GM12878 (cell line): ENCODE measurements around the gene MTRF1L. TPM values are rescaled to one million over a fixed set of nuclear protein-coding genes. Genes with fewer than 3 reads are reported as not detected.

Experiments used
- ATAC-seq: fragments of 200-7000 bp; cut with Tn5 transposase; 3 replicates; pipeline ENCODE4 v1.9.1; 2020; ENCODE audit warnings: mild to moderate bottlenecking, moderate library complexity
- BruUV-seq: library from RNA; stranded (reverse); fragments of 400-500 nt; replicated peaks from 2 replicates; lab custom pipeline; 2021; lab: Mats Ljungman, UMichigan
- CTCF ChIA-PET: fragments of 300-600 bp; sonication (Branson Sonifier 250); formaldehyde crosslinking; extraction: SDS; loops from one replicate; lab custom pipeline; 2021; ENCODE audit warnings: inconsistent platforms; lab: Yijun Ruan, JAX
- POLR2A ChIA-PET: fragments of 350-600 bp; formaldehyde crosslinking; extraction: SDS; loops from one replicate; lab custom pipeline; 2021; ENCODE audit warnings: inconsistent platforms; lab: Charles Lee
- RAD21 ChIA-PET: fragments of 300-600 bp; sonication (Branson Sonifier 250); formaldehyde crosslinking; loops from one replicate; lab custom pipeline; 2023; ENCODE audit warnings: antibody characterized with exemption; ENCODE audit not compliant: unreplicated experiment; lab: Charles Lee
- SMC1A ChIA-PET: fragments of 300-600 bp; sonication (Branson Sonifier 250); formaldehyde crosslinking; loops from one replicate; lab custom pipeline; 2023; ENCODE audit not compliant: unreplicated experiment, uncharacterized antibody; lab: Charles Lee
- DNase-seq: peaks from one replicate; pipeline ENCODE4 v3.0.0-alpha.2; 2011; ENCODE audit warnings: low read depth, low spot score
- FAIRE-seq: peaks from 3 replicates; lab custom pipeline; 2011; peaks lifted over from hg19 to GRCh38; lab: Jason Lieb, UNC
- H2AFZ ChIP-seq: 2 replicates; pipeline ENCODE4 v1.6.0; 2011; ENCODE audit warnings: low read depth, low read length, control low read depth; ENCODE audit not compliant: control insufficient read depth
- H3K27ac ChIP-seq: 2 replicates; pipeline ENCODE4 v1.5.1; 2011; ENCODE audit warnings: control low read depth; ENCODE audit not compliant: control insufficient read depth, insufficient read depth
- H3K27me3 ChIP-seq, 2 experiments: replicated peaks in 1 of 2; 2 replicates each; pipeline versions ENCODE4 v1.6.0 to v1.6.1; 2011; ENCODE audit warnings: low read length in 1 of 2; ENCODE audit not compliant: control insufficient read depth in 2 of 2, insufficient read depth in 2 of 2
- H3K36me3 ChIP-seq, 2 experiments: 2 replicates each; pipeline ENCODE4 v1.5.1; 2011; ENCODE audit warnings: low read length in 1 of 2; ENCODE audit not compliant: control insufficient read depth in 2 of 2, insufficient read depth in 2 of 2
- H3K4me1 ChIP-seq: 2 replicates; pipeline ENCODE4 v1.6.1; 2011; ENCODE audit warnings: mild to moderate bottlenecking, low read length, moderate library complexity, mixed read lengths; ENCODE audit not compliant: control insufficient read depth, insufficient read depth
- H3K4me2 ChIP-seq: 2 replicates; pipeline ENCODE4 v1.6.0; 2011; ENCODE audit warnings: control low read depth; ENCODE audit not compliant: control insufficient read depth, insufficient read depth
- H3K4me3 ChIP-seq: fragments of 200-600 bp; sonication (generic); 2 replicates; pipeline ENCODE4 v1.5.1; 2016
- H3K79me2 ChIP-seq: 2 replicates; pipeline ENCODE4 v1.6.0; 2011; ENCODE audit warnings: low read length; ENCODE audit not compliant: control insufficient read depth, insufficient read depth
- H3K9ac ChIP-seq: 2 replicates; pipeline ENCODE4 v1.8.0; 2011; ENCODE audit warnings: low read length, control low read depth, mixed read lengths; ENCODE audit not compliant: control insufficient read depth, insufficient read depth
- H3K9me3 ChIP-seq: replicated peaks from 3 replicates; pipeline ENCODE4 v1.5.1; 2011; ENCODE audit warnings: mild to moderate bottlenecking, low read length; ENCODE audit not compliant: control insufficient read depth, insufficient read depth
- H4K20me1 ChIP-seq: 2 replicates; pipeline ENCODE4 v1.6.0; 2011; ENCODE audit not compliant: control insufficient read depth, insufficient read depth
- ATF2 ChIP-seq: IDR thresholded peaks from 2 replicates; pipeline ENCODE4 v1.6.1; 2012; ENCODE audit warnings: low read length, inconsistent platforms
- ATF7 ChIP-seq: fragments of 450-650 bp; IDR thresholded peaks from 2 replicates; pipeline ENCODE4 v1.6.1; 2016; ENCODE audit warnings: low read depth, mild to moderate bottlenecking
- CREB1 ChIP-seq: IDR thresholded peaks from 2 replicates; pipeline ENCODE4 v1.6.1; 2012; ENCODE audit warnings: low read depth, mild to moderate bottlenecking, inconsistent platforms
- ESRRA ChIP-seq: IDR thresholded peaks from 2 replicates; pipeline ENCODE4 v1.6.1; 2012; ENCODE audit warnings: mild to moderate bottlenecking, low read length, improper control_type of control experiment
- PAX8 ChIP-seq: fragments of 450-650 bp; IDR thresholded peaks from 2 replicates; pipeline ENCODE4 v1.6.1; 2017; ENCODE audit warnings: mild to moderate bottlenecking, moderate library complexity
- PML ChIP-seq: IDR thresholded peaks from 2 replicates; pipeline ENCODE4 v1.6.1; 2012; ENCODE audit warnings: low read length, inconsistent platforms
- RB1 ChIP-seq: fragments of 450-650 bp; formaldehyde crosslinking; IDR thresholded peaks from 2 replicates; pipeline ENCODE4 v1.6.1; 2017; ENCODE audit warnings: mild to moderate bottlenecking, borderline replicate concordance
- SMARCA5 ChIP-seq: fragments of 450-650 bp; IDR thresholded peaks from 2 replicates; pipeline ENCODE4 v1.6.1; 2017; ENCODE audit warnings: mild to moderate bottlenecking
- SRF ChIP-seq, 2 experiments: IDR thresholded peaks; 2 replicates each; pipeline ENCODE4 v1.6.1; 2011; ENCODE audit warnings: low read depth in 2 of 2, low read length in 2 of 2, mild to moderate bottlenecking in 1 of 2, moderate library complexity in 1 of 2
- YY1 ChIP-seq: IDR thresholded peaks from 2 replicates; pipeline ENCODE4 v1.6.1; 2011; ENCODE audit warnings: low read depth, mild to moderate bottlenecking, low read length
- WGBS: methylation state at CpG from one replicate; pipeline ENCODE4 v1.1.6; 2016; ENCODE audit warnings: low lambda C conversion rate; ENCODE audit not compliant: insufficient replicate concordance, insufficient coverage; ENCODE audit errors: missing lambda C conversion rate; 5-methylcytosine and 5-hydroxymethylcytosine counted together
- in situ Hi-C: fragments of 300-500 bp; cut with MboI; formaldehyde crosslinking; loops from 9 replicates; pipeline ENCODE4 v1.14.3; 2018; ENCODE audit warnings: mixed read lengths
- intact Hi-C: fragments of 100-400 bp; cut with micrococcal nuclease; formaldehyde crosslinking; loops from one replicate; pipeline ENCODE4 v1.14.2; 2022; ENCODE audit not compliant: unreplicated experiment
- polyA plus RNA-seq, 11 experiments: library from polyadenylated mRNA; depleted of rRNA in 4 of 11; unstranded in 6 of 11; stranded (reverse) in 5 of 11; fragments of >200 nt; fragmentation: Nextera tagmentation in 4 of 11; fragmentation: Illumina TruSeq in 1 of 11; extraction: Ambion mirVana in 4 of 11; extraction: Trizol in 1 of 11; gene quantifications; 1 replicate in 1 of 11; 2 replicates in 10 of 11; pipeline versions ENCODE4 v1.2.1 to v1.2.3, GENCODE V29; 2011 to 2016; ENCODE audit warnings: inconsistent platforms in 2 of 11, missing spikeins in 2 of 11, low read depth in 1 of 11
- total RNA-seq, 4 experiments: library from RNA; depleted of rRNA in 3 of 4; stranded (reverse); fragments of >200 nt in 3 of 4; fragmentation: Illumina TruSeq in 1 of 4; extraction: Trizol in 1 of 4; gene quantifications; 2 replicates each; pipeline versions ENCODE4 v1.2.1 to v1.2.3, GENCODE V29; 2013 to 2021
- TF ChIP-seq, protein P1 (sequence below): fragments of 450-650 bp; conservative IDR thresholded peaks from 2 replicates; pipeline ENCODE4 v1.6.1; 2017; ENCODE audit warnings: mild to moderate bottlenecking, moderate library complexity

The MTRF1L gene
- total and polyA plus RNA-seq, 10 of the 15 experiments (the other 5 are each of a cell fraction or from before 2014, with no cell fraction given): 5.1 to 21.6 (median 16.1) TPM

- WGBS: 7% methylated on average over 17 of the region's 31 CpGs
- H3K79me2 ChIP-seq: peaks cover 58% of the 10 kb centered on the region
- RAD21 ChIA-PET: interaction anchor here (1.0 kb wide), 1 partner anchor 19 kb away, joined by 5 read pairs; the partner anchor contains the start of gene FBXO5
Measured at GRCh38 chr6:153001767-153002612, 519 bp downstream of the MTRF1L start.

More at GRCh38 chr6:153001767-153002612, 519 bp downstream of the MTRF1L start:
- TF ChIP-seq ATF2: 0 out of 2 replicates have a peak, but pooled peaks have one; percentile 32
- no peak for TF ChIP-seq RB1
- 0 out of 2 replicates have a peak, but pooled peaks have one; percentile 9 for TF ChIP-seq YY1
- TF ChIP-seq PML: 0 out of 2 replicates have a peak, but pooled peaks have one; percentile 27
- 0 out of 2 replicates have a peak, but pooled peaks have one; percentile 20 for TF ChIP-seq SMARCA5
- peak; percentile 89 for TF ChIP-seq ATF7
- TF ChIP-seq ESRRA: no peak
- TF ChIP-seq SRF (IDR thresholded peaks at IDR 0.05; ENCODE audit: low read depth in 2 of 2, low read length in 2 of 2): no peak
- no peak for TF ChIP-seq PAX8
- TF ChIP-seq CREB1: 0 out of 2 replicates have a peak, but pooled peaks have one; percentile 8
- TF ChIP-seq, protein P1, sequence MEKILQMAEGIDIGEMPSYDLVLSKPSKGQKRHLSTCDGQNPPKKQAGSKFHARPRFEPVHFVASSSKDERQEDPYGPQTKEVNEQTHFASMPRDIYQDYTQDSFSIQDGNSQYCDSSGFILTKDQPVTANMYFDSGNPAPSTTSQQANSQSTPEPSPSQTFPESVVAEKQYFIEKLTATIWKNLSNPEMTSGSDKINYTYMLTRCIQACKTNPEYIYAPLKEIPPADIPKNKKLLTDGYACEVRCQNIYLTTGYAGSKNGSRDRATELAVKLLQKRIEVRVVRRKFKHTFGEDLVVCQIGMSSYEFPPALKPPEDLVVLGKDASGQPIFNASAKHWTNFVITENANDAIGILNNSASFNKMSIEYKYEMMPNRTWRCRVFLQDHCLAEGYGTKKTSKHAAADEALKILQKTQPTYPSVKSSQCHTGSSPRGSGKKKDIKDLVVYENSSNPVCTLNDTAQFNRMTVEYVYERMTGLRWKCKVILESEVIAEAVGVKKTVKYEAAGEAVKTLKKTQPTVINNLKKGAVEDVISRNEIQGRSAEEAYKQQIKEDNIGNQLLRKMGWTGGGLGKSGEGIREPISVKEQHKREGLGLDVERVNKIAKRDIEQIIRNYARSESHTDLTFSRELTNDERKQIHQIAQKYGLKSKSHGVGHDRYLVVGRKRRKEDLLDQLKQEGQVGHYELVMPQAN: 0 out of 2 replicates have a peak, but pooled peaks have one; percentile 29
- in situ Hi-C loops: no loop called here
- H3K4me1 ChIP-seq: no peaks in the 10 kb centered on the region
- no peaks in the 10 kb centered on the region for H3K27me3 ChIP-seq
- ATAC-seq: peak; percentile 48
- peak overlapping the region; percentile 80 for H3K4me2 ChIP-seq
- peak overlapping the region; percentile 61 for H3K27ac ChIP-seq
- BruUV-seq: TSS peak; percentile 75
- H4K20me1 ChIP-seq: no peaks in the 10 kb centered on the region
- no peaks in the 10 kb centered on the region; the same call in 2 of the 3 replicates for H3K9me3 ChIP-seq
- ChIA-PET SMC1A (interaction anchor here (0.6 to 3.0 kb wide), 3 partner anchors 11 to 24 kb away, joined by 4 to 26 read pairs (median 25); no protein-coding TSS in a partner anchor), POLR2A (interaction anchor here (2.8 to 7.9 kb wide), 2 partner anchors 17 to 23 kb away, joined by 10 to 101 read pairs; partner anchors contain the start of gene FBXO5), CTCF (interaction anchor here (0.9 to 1.0 kb wide), 2 partner anchors 17 to 24 kb away, joined by 3 read pairs; no protein-coding TSS in a partner anchor)
- peak overlapping the region; percentile 84 for H3K4me3 ChIP-seq
- H2AFZ ChIP-seq: peak overlapping the region; percentile 8; the same call in 1 of the 2 replicates
- peaks cover 0 to 2% of the 10 kb centered on the region in 2 experiments; a peak in 2 of 4 replicates for H3K36me3 ChIP-seq
- DNase-seq: no peak
- intact Hi-C loops: loop anchor here (2.0 kb wide), 2 partner anchors 17 to 91 kb away; no protein-coding TSS in a partner anchor
- no peak for FAIRE-seq
- H3K9ac ChIP-seq: peak overlapping the region; percentile 75
